NCI-H2227 (cell line): ENCODE measurements around the gene KDM8.

Experiments used
- DNase-seq: peaks from one replicate; lab custom pipeline; 2025; ENCODE audit not compliant: unreplicated experiment; lab: John Stamatoyannopoulos, UW

Gene KDM8

DNA sequence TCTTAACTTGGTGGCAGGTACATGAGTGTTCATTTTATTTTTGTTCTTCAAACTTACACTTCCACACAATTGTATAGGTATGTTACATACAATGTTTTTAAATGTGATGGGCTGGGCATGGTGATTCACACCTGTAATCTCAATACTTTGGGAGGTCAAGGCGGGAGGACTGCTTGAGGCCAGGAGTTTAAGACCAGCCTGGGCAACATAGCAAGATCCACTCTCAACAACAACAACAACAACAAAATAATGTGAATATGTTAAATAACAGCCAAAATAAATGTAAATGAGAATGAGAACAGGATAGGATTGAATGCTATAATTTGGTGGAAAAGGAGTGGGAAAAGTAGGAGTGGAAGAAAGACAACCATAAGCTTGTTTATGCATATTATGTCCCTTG is 62.7 kb downstream of the KDM8 start:
- no peak for DNase-seq

DNA sequence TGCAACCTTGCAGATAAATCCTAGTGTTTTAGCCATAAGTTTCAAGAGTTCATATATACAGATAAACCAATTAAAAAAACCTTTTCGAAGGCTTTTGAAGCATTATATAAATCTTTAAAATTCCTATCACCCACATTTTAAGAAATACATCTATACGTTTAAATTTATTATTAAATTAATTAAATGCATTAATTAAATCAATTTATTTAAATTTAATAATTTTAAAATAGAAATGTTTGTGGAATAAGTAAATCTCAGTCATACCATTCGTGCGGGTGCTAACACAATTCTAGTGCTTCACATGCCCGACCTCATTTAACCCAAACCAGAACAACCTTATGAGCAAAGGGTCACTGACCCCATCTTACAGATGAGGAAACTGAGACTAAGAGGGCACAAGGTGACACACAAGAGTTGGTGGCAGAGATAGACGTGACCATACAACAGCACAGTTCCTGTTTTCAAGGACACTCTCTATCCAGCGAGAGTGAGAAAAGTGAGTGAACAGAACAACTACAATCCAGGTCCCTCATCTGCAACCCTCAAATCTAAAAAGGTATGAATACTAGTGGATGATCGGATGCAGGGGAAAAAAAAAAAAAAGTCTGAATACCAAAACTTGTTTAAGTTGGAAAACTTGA is 63.8 kb downstream of the KDM8 start:
- no peak for DNase-seq

DNA sequence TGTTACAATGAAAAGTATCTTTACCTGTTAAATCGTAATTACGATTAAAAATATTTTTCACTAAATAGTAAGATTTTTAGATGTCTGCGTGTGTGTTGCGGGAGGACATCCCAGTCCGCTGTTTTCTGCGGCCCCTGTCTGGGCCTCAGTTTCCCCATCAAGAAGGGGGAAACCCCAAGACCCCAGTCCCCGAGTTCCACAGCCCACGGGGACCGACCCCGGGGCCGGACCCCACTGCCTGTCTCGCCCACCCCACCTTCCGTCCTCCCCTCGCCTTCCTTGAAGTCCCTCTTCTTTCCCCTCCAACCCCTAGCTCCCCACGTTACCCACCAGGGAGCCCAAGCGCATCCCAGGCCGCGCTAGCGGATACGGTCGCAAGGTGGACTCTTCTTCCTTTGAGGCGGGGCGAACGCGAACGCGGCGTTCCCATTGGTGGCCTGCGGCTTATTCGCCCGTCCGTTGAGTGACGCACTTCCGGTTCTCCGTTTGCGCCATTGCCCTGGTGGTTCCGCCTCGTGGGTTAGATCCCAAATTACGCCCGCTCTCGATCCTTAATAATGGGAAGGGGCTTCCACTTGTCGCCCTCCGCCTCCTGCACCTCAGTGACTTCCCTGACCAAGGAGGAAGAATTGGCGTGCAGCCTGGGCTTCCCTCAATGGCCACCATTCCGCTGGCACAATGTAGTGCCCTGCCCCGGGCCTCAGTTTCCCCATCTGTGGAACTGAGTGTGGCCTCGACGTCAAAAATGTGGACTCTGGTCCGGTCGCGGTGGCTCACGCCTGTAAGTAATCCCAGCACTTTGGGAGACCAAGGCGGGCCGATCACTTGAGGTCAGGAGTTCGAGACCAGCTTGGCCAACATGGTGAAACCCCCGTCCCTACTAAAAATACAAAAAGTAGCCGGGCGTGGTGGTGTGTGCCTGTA is 65.3 kb downstream of the KDM8 start, which contains the start of gene NSMCE1:
Gene NSMCE1 (minus strand): TSS at position 397 of the 924 bp plus-strand sequence. CDS start 11,202 bp downstream, outside the sequence.
- peak; percentile 98 for DNase-seq

DNA sequence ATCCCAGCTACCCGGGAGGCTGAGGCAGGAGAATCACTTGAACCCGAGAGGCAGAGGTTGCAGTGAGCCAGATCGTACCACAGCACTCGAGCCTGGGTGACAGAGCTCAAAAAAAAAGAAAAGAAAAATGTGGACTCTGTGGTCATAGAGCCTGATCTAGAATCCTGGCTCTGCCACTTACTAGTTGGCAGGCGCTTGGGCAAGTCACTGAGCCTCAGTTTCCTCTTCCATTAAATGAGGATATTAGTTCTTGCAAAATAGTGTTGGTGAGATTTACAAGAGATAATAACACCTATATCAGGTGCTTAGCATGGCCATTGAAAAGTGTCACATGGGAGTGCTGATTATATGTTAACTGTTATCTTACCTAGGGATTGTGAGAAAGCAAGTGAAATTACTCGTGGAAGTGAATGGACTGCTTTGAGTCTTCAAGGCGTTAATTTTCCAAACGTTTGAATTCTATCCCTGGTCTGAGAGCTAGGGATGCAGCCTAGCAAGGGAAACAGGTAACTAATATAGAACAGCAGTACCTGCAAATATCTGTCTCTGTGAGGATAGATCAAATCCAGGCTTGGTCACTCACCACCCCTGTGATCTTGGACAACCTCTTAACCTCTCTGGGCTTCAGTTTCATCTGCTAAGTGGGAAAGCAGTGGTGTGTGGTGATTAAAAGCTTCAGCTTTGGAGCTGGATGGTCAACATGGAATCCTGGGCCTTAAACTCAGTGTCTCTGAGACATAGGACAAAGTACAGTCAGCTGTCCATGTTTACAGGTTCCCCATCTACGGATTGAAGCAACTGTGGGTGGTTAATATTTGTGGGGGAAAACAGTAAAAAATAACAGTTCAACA is 66.2 kb downstream of the KDM8 start:
- no peak for DNase-seq

DNA sequence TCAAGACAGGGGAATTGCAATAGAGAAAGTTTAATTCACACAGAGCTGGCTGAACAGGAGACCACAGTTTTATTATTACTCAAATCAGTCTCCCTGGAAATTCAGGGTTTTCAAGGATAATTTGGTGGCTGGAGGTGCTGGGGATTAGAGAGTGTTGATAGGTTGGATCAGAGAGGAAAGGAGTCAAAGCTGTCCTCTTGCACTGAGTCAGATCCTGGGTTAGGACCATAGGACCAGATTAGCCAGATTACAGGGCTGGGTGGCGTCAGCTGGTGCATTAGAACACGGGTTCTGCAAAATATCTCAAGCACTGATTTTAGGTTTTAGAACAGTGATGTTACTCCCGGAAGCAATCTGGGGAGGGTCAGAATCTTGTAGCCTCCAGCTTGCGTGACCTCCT is 67.0 kb downstream of the KDM8 start:
- DNase-seq = no peak
